ENCODE measurements around the gene RHOB. TPM values are rescaled to one million over a fixed set of nuclear protein-coding genes. Genes with fewer than 3 reads are reported as not detected.

RHOB gene
- total RNA-seq, 2 experiments from 2014 or later, result 25.9 to 26.6 TPM

GRCh38 chr2:20444101-20444992 lies 2.5 kb upstream of the RHOB start:
- Mint-ChIP-seq H3K4me3 (no peak overlapping the region), H3K27me3 (peaks cover 32% of the 10 kb centered on the region), H3K4me1 (ENCODE audit: low read depth) (no peaks in the 10 kb centered on the region), H3K9me3 (no peaks in the 10 kb centered on the region), H3K36me3 (ENCODE audit: low read depth) (no peaks in the 10 kb centered on the region), H3K27ac (no peak overlapping the region)
- Histone ChIP-seq H3K27me3 (ENCODE audit: control insufficient read depth in 1 of 2, insufficient read depth in 2 of 2, low read length in 2 of 2) (peaks cover 10 to 22% of the 10 kb centered on the region in 2 experiments), H3K36me3 (ENCODE audit: insufficient read depth, low read length) (no peaks in the 10 kb centered on the region), H3K4me3 (ENCODE audit: low read length) (no peak overlapping the region), H3K27ac (ENCODE audit: low read depth in 1 of 2, low read length in 2 of 2) (no peak overlapping the region), H3K4me1 (ENCODE audit: insufficient read depth, low read length) (peaks cover 16% of the 10 kb centered on the region), H3K9me3 (ENCODE audit: control insufficient read depth in 1 of 2, insufficient read depth in 1 of 2, low read length in 2 of 2) (peaks cover 0 to 7% of the 10 kb centered on the region in 2 experiments)
- ChIA-PET CTCF (interaction anchor here (1.1 to 3.2 kb wide), 2 partner anchors 198 to 207 kb away, joined by 3 to 16 read pairs; partner anchors contain the start of gene HS1BP3), POLR2A (no interaction called here)
- ATAC-seq (ENCODE audit: poor library complexity) (no peak), DNase-seq (no peak)
- intact Hi-C loops (cut with DNase I, micrococcal nuclease), result loop anchor here in 1 of 2 experiments (2.0 to 10.0 kb wide), 2 partner anchors 206 to 1880 kb away; partner anchors contain the start of genes HS1BP3 and RDH14
- no peak for TF ChIP-seq CTCF (IDR thresholded peaks at IDR 0.05)

DNA sequence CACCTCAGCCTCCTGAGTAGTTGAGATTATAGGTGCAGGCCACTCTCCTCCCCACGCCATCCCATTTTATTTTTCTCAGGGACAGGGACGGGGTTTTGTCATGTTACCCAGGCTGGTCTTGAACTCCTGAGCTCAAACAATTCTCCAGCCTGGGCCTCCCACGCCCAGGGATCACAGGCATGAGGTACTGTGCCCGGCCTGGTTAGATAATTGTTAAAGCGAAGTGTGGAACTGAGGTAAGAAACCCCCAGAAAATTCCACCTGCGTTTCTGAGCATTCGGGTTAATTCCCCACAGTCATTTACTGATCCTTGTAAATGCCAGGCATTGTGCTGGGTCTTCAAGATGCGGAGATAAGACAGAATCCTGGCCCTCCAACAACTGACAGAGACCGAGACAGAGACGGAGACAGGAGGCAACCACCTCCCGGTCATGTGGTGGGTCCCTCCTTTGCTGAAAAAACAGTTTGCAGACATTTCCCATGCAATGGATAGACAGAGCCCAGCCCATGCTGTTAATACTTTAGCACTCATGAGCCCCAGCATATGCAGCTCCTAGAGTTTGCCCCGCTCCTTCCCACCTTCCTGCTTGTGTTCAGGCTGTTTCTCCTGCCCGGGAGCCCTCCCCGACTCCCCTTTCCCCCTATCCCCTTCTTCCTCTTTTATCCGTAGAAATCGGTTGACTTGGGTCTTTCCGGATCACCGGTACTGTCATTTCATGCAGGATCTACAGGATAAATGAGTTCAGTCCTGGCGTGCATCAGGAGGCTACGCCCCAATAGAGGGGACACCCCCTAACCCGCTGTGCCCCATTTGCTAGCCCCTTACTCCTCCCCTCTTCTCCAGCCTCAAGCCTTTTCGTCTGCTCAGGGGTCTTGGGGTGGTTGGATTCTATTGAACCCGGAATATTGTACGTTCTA lies 1.6 kb upstream of the RHOB start:
- Histone ChIP-seq H3K4me1 (ENCODE audit: insufficient read depth, low read length) (peaks cover 16% of the 10 kb centered on the region), H3K9me3 (ENCODE audit: control insufficient read depth in 1 of 2, insufficient read depth in 1 of 2, low read length in 2 of 2) (peaks cover 0 to 7% of the 10 kb centered on the region in 2 experiments), H3K4me3 (ENCODE audit: low read length) (no peak overlapping the region), H3K36me3 (ENCODE audit: insufficient read depth, low read length) (no peaks in the 10 kb centered on the region), H3K27me3 (ENCODE audit: control insufficient read depth in 1 of 2, insufficient read depth in 2 of 2, low read length in 2 of 2) (peaks cover 10 to 22% of the 10 kb centered on the region in 2 experiments), H3K27ac (ENCODE audit: low read depth in 1 of 2, low read length in 2 of 2) (no peak overlapping the region)
- H3K9me3 Mint-ChIP-seq, result no peaks in the 10 kb centered on the region
- H3K27ac Mint-ChIP-seq, result no peak overlapping the region
- peaks cover 29% of the 10 kb centered on the region for H3K27me3 Mint-ChIP-seq
- no peaks in the 10 kb centered on the region for H3K4me1 Mint-ChIP-seq (ENCODE audit: low read depth)
- ChIA-PET CTCF (interaction anchor here (3.2 kb wide), 1 partner anchor 197 kb away, joined by 16 read pairs; no protein-coding TSS in a partner anchor), POLR2A (interaction anchor here (1.3 kb wide), 1 partner anchor 544 kb away, joined by 3 read pairs; the partner anchor contains the start of gene TTC32)
- ATAC-seq (ENCODE audit: poor library complexity) (no peak), DNase-seq (no peak)
- no peak overlapping the region for H3K4me3 Mint-ChIP-seq
- no peaks in the 10 kb centered on the region for H3K36me3 Mint-ChIP-seq (ENCODE audit: low read depth)
- intact Hi-C loops (cut with DNase I, micrococcal nuclease), result loop anchor here in 1 of 2 experiments (2.0 to 10.0 kb wide), 3 partner anchors 206 to 1880 kb away; partner anchors contain the start of genes HS1BP3 and RDH14
- no peak for TF ChIP-seq CTCF (IDR thresholded peaks at IDR 0.05)
